A549 (cell line): ENCODE measurements around the gene PRKCZ. TPM values are rescaled to one million over a fixed set of nuclear protein-coding genes. Genes with fewer than 3 reads are reported as not detected.

Source experiments
- ATAC-seq, 2 experiments: fragments of 200-7000 bp in 1 of 2; fragments of >200 bp in 1 of 2; cut with Nextera tagmentation in 1 of 2; cut with Tn5 transposase in 1 of 2; 3 replicates each; pipeline versions ENCODE4 v1.8.0 to v1.9.1; 2018 to 2020; ENCODE audit warnings: mild to moderate bottlenecking in 1 of 2, moderate library complexity in 1 of 2
- CTCF ChIA-PET: fragments of 300-600 bp; sonication (Branson Sonifier 250); formaldehyde crosslinking; extraction: SDS; loops from one replicate; lab custom pipeline; 2021; ENCODE audit warnings: antibody characterized with exemption, inconsistent platforms; lab: Yijun Ruan, JAX
- POLR2A ChIA-PET: fragments of 350-600 bp; formaldehyde crosslinking; extraction: SDS; loops from one replicate; lab custom pipeline; 2021; ENCODE audit warnings: antibody characterized with exemption, inconsistent platforms; lab: Yijun Ruan, JAX
- DNase-seq, 2 experiments: peaks; one replicate each; pipeline versions ENCODE4 v3.0.0 to v3.0.0-alpha.2; 2011 to 2016; ENCODE audit warnings: low read depth in 1 of 2, low spot score in 1 of 2
- FAIRE-seq: peaks from 2 replicates; lab custom pipeline; 2011; peaks lifted over from hg19 to GRCh38; lab: Jason Lieb, UNC
- H3K27ac ChIP-seq, 2 experiments: fragments of >200 bp; sonication (Bioruptor Twin); formaldehyde crosslinking; 3 replicates each; pipeline ENCODE4 v1.5.1; 2016 to 2017
- H3K4me1 ChIP-seq: fragments of >200 bp; sonication (Bioruptor Twin); formaldehyde crosslinking; 3 replicates; pipeline ENCODE4 v1.6.1; 2016
- H3K4me2 ChIP-seq: fragments of >200 bp; sonication (Bioruptor Twin); formaldehyde crosslinking; 3 replicates; pipeline ENCODE4 v1.6.1; 2016
- H3K4me3 ChIP-seq: fragments of >200 bp; sonication (Bioruptor Twin); formaldehyde crosslinking; 3 replicates; pipeline ENCODE4 v1.5.1; 2016
- H3K9me3 ChIP-seq: fragments of >200 bp; sonication (Bioruptor Twin); formaldehyde crosslinking; 3 replicates; pipeline ENCODE4 v1.6.1; 2016
- CEBPB ChIP-seq, 2 experiments: fragments of >200 bp in 1 of 2; sonication (Bioruptor Twin) in 1 of 2; formaldehyde crosslinking in 1 of 2; IDR thresholded peaks; 2 replicates each; pipeline ENCODE4 v1.6.1; 2012 to 2016
- EHF ChIP-seq: fragments of 250-450 bp; sonication (Bioruptor Pico); IDR thresholded peaks from 2 replicates; pipeline ENCODE4 v1.5.0; 2020; ENCODE audit warnings: mild to moderate bottlenecking
- FOSB ChIP-seq: fragments of 250-450 bp; sonication (Bioruptor Pico); IDR thresholded peaks from 2 replicates; pipeline ENCODE4 v1.5.0; 2020; ENCODE audit warnings: mild to moderate bottlenecking, moderate library complexity
- FOXS1 ChIP-seq: fragments of 250-450 bp; sonication (Bioruptor Pico); IDR thresholded peaks from 2 replicates; pipeline ENCODE4 v1.5.0; 2020; ENCODE audit warnings: mild to moderate bottlenecking, moderate library complexity
- HOXB5 ChIP-seq: fragments of 250-450 bp; sonication (Bioruptor Pico); IDR thresholded peaks from 2 replicates; pipeline ENCODE4 v1.5.0; 2020; ENCODE audit warnings: mild to moderate bottlenecking, moderate library complexity
- KDM1A ChIP-seq: fragments of 200-600 bp; sonication (generic); IDR thresholded peaks from 2 replicates; pipeline ENCODE4 v1.6.1; 2016; ENCODE audit warnings: low read depth, mild to moderate bottlenecking
- KDM5A ChIP-seq: fragments of 200-600 bp; sonication (generic); IDR thresholded peaks from 2 replicates; pipeline ENCODE4 v1.6.1; 2016; ENCODE audit warnings: antibody characterized with exemption, mild to moderate bottlenecking
- POLR2AphosphoS2 ChIP-seq: conservative IDR thresholded peaks from 2 replicates; pipeline ENCODE4 v1.6.1; 2012; ENCODE audit warnings: low read length, improper control_type of control experiment, inconsistent platforms
- RARB ChIP-seq: fragments of 250-450 bp; sonication (Bioruptor Pico); IDR thresholded peaks from 2 replicates; pipeline ENCODE4 v1.8.0; 2021; ENCODE audit warnings: mild to moderate bottlenecking, moderate library complexity
- RCOR1 ChIP-seq: fragments of 150-350 bp; IDR thresholded peaks from 2 replicates; pipeline ENCODE4 v1.6.1; 2014; ENCODE audit warnings: antibody characterized with exemption, low read length, low read depth
- RFX5 ChIP-seq: fragments of 450-650 bp; IDR thresholded peaks from 2 replicates; pipeline ENCODE4 v1.7.1; 2014; ENCODE audit warnings: antibody characterized with exemption, mild to moderate bottlenecking, moderate library complexity
- SMC3 ChIP-seq: fragments of >200 bp; sonication (Bioruptor Twin); formaldehyde crosslinking; IDR thresholded peaks from 3 replicates; pipeline ENCODE4 v1.6.1; 2018; ENCODE audit warnings: inconsistent platforms
- TP53 ChIP-seq: fragments of 250-450 bp; sonication (Bioruptor Pico); IDR thresholded peaks from 2 replicates; pipeline ENCODE4 v1.5.0; 2021; ENCODE audit warnings: mild to moderate bottlenecking, moderate library complexity
- ZNF302 ChIP-seq: fragments of 250-450 bp; sonication (Bioruptor Pico); IDR thresholded peaks from 2 replicates; pipeline ENCODE4 v1.9.0; 2021; ENCODE audit warnings: inconsistent platforms, mild to moderate bottlenecking, moderate library complexity
- WGBS: methylation state at CpG from one replicate; pipeline ENCODE4 v1.1.6; 2017; ENCODE audit errors: missing lambda C conversion rate; 5-methylcytosine and 5-hydroxymethylcytosine counted together
- polyA plus RNA-seq, 4 experiments: library from polyadenylated mRNA; depleted of rRNA in 3 of 4; stranded (reverse); fragments of >200 nt; fragmentation: RNase III in 1 of 4; extraction: RNeasy Plus Mini Kit Qiagen cat#74134 plus additional on column Dnase treatment in 1 of 4; gene quantifications; 2 replicates in 3 of 4; 3 replicates in 1 of 4; pipeline ENCODE4 v1.2.3, GENCODE V29; 2011 to 2017
- TF ChIP-seq, protein P1 (sequence below): fragments of 200-600 bp; sonication (generic); IDR thresholded peaks from 2 replicates; pipeline ENCODE4 v1.6.1; 2016; ENCODE audit warnings: antibody characterized with exemption, mild to moderate bottlenecking, moderate library complexity
- TF ChIP-seq, protein P2 (sequence below): fragments of >200 bp; sonication (Bioruptor Twin); formaldehyde crosslinking; IDR thresholded peaks from 3 replicates; pipeline ENCODE4 v1.5.1; 2016
- TF ChIP-seq, protein P3 (sequence below): IDR thresholded peaks from 2 replicates; pipeline ENCODE4 v1.6.1; 2012; ENCODE audit warnings: low read depth, borderline replicate concordance
- TF ChIP-seq, protein P4 (sequence below): fragments of 450-650 bp; IDR thresholded peaks from 2 replicates; pipeline ENCODE4 v1.6.1; 2014; ENCODE audit warnings: antibody characterized with exemption
- TF ChIP-seq, protein P5 (sequence below): IDR thresholded peaks from 2 replicates; pipeline ENCODE4 v1.6.1; 2012

Gene PRKCZ
- polyA plus RNA-seq, 2 of the 4 experiments (the other 2 are of a cell fraction): 9.5 to 9.8 TPM

DNA sequence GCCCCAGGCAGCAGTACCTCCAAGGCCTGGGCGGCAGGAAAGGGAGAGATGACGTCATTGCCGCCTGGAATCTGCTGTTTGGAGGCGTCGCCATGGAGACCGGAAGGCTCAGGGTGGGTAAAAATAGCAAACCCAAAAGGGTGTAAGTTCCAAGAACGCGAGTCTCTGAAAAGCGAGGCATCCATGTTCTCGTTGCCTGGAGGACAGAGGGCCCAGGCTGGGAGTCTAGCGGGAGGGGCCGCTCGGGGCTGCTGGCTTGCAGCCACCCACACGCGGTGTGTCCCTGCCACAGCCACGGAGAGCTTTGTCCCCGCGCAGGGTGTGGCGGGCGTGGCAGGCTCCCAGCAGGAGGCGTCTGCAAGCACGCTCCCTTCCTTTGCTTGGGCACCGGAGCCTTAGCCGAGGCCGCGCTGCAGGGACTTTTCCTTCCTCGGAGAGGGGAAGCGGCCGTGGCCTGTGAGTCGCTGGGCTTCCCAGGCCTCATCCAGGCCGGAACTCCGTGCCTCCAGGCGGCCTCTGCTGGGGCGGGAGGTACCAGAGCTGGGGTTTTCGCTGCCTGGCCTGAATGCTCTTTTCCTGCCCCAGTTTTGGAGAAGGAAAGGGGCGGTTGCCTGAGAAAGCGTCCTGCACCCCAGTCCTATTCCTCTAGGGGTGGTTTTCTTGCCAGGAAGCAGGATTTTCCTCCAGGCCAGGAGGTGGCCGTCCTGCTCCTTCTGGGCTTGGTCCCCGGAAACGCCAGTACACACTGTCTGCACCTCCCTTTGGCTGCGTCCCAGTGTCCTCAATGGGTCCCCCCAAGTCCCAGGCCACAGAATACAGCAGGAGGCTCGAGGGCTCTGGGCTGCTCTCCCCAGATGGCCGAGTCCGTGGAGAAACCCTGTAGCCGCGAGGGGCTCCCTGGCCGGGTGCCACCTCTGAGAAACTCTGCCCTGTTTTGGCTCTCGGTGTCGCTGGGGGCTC is 162.6 kb downstream of the PRKCZ start (continued):
- TF ChIP-seq SMC3: 0 out of 3 replicates have a peak, but pooled peaks have one; percentile 6
- no peak for TF ChIP-seq ZNF302 (CRISPR knock-in tag)
- TF ChIP-seq CEBPB (IDR thresholded peaks at IDR 0.05): no peak
- peak; percentile 86; the same call in 1 of the 2 replicates for TF ChIP-seq HOXB5 (CRISPR knock-in tag)
- TF ChIP-seq KDM5A: no peak
- TF ChIP-seq RARB: 0 out of 2 replicates have a peak, but pooled peaks have one; percentile 63
- TF ChIP-seq, all 56 proteins: peak for 13

DNA sequence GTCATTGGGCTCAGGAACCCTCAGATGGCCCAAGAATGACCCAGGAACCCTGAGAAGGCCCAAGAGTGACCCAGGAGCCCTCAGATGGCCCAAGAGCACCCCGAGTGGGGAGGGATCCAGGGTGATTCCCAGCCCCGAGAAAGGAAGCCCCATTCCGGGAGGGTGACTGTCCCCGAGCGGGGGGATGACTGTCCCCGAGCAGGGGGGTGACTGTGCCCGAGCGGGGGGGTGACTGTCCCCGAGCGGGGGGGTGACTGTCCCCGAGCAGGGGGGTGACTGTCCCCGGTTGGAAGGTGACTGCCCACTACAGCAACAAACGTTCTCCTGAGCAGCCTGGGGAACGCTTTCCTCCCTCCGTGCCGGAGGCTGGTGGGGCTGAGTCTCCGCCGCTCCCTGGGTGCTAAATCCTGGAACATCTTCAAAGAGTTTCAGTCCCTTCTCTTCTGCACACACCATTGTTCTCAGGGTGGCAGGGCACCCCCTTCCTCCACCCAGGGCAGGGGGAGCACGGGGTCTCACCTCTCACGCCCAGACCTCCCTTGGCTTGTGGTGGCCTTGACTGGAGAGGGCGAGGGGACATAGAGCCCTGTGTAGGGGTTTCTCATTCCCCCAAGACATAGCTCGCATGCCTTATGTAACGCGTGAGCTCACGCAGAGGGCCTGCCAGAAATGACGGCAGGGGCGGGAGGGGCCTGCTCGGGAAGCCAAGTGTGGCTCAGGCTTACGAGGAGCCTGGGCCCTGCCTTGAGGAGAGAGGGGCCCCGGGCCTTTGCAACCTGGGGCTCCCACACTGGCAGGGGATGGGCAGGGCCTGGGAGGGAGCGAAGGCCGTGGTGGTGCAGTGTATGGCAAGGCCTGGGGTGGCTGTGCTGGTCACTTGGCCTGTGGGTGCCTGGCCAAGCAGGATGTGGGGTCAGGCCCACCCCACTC is 163.6 kb downstream of the PRKCZ start:
- Histone ChIP-seq H3K4me2 (peak overlapping the region; percentile 76), H3K27ac (peak overlapping the region; percentile 99 to 100), H3K9me3 (no peaks in the 10 kb centered on the region), H3K4me1 (peaks cover 44% of the 10 kb centered on the region), H3K4me3 (no peak overlapping the region)
- POLR2A ChIA-PET: no interaction called here
- no peak for TF ChIP-seq SMC3
- TF ChIP-seq FOXS1 (CRISPR knock-in tag): no peak
- FAIRE-seq (no peak), ATAC-seq (no peak), DNase-seq (no peak)
- CTCF ChIA-PET: interaction anchor here (0.5 kb wide), 1 partner anchor 21 kb away, joined by 3 read pairs; no protein-coding TSS in a partner anchor
- WGBS: 94% methylated on average over 18 of the region's 32 CpGs

DNA sequence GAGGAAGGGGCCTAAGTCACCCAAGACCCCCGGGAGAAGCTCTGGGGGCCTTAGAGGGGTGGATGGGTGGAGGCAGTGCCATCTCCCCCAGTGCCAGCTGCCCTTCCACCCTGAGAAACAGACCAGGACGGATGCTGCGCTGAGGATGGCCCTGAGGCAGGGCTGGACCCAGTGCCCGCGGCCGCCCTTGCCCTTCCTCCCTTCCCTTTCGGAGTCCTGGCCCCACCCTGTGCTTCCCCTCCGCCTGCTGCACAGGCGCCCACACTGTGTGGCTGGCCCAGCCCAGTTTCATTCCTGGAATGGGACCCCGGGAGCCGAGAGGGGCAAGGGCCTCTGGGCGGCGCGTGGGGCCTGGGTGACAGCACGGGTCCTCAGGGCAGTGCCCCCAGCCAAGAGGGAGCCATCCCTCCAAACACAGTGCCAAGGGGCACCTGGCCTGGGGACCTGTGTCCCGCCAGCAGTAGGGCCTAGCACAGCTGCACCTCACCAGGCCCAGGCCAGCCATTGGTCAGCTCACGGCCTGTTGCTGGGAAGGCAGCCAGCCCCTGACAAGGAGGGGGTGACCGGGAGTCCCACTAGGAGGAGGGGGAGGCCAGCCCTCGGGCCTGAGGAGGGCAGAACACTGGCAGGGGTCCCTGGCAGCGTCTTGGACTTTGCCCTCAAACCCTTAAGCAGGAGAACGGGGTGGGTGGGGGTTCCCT is 164.5 kb downstream of the PRKCZ start:
- TF ChIP-seq EHF (CRISPR knock-in tag) (no peak), TP53 (CRISPR knock-in tag) (no peak), POLR2AphosphoS2 (no peak), FOSB (CRISPR knock-in tag) (no peak), RFX5 (no peak), RCOR1 (no peak), ZNF302 (CRISPR knock-in tag) (no peak), KDM1A (no peak)
- TF ChIP-seq, protein P1, sequence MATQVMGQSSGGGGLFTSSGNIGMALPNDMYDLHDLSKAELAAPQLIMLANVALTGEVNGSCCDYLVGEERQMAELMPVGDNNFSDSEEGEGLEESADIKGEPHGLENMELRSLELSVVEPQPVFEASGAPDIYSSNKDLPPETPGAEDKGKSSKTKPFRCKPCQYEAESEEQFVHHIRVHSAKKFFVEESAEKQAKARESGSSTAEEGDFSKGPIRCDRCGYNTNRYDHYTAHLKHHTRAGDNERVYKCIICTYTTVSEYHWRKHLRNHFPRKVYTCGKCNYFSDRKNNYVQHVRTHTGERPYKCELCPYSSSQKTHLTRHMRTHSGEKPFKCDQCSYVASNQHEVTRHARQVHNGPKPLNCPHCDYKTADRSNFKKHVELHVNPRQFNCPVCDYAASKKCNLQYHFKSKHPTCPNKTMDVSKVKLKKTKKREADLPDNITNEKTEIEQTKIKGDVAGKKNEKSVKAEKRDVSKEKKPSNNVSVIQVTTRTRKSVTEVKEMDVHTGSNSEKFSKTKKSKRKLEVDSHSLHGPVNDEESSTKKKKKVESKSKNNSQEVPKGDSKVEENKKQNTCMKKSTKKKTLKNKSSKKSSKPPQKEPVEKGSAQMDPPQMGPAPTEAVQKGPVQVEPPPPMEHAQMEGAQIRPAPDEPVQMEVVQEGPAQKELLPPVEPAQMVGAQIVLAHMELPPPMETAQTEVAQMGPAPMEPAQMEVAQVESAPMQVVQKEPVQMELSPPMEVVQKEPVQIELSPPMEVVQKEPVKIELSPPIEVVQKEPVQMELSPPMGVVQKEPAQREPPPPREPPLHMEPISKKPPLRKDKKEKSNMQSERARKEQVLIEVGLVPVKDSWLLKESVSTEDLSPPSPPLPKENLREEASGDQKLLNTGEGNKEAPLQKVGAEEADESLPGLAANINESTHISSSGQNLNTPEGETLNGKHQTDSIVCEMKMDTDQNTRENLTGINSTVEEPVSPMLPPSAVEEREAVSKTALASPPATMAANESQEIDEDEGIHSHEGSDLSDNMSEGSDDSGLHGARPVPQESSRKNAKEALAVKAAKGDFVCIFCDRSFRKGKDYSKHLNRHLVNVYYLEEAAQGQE: no peak
- TF ChIP-seq, protein P2, sequence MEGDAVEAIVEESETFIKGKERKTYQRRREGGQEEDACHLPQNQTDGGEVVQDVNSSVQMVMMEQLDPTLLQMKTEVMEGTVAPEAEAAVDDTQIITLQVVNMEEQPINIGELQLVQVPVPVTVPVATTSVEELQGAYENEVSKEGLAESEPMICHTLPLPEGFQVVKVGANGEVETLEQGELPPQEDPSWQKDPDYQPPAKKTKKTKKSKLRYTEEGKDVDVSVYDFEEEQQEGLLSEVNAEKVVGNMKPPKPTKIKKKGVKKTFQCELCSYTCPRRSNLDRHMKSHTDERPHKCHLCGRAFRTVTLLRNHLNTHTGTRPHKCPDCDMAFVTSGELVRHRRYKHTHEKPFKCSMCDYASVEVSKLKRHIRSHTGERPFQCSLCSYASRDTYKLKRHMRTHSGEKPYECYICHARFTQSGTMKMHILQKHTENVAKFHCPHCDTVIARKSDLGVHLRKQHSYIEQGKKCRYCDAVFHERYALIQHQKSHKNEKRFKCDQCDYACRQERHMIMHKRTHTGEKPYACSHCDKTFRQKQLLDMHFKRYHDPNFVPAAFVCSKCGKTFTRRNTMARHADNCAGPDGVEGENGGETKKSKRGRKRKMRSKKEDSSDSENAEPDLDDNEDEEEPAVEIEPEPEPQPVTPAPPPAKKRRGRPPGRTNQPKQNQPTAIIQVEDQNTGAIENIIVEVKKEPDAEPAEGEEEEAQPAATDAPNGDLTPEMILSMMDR: no peak
- TF ChIP-seq, protein P3, sequence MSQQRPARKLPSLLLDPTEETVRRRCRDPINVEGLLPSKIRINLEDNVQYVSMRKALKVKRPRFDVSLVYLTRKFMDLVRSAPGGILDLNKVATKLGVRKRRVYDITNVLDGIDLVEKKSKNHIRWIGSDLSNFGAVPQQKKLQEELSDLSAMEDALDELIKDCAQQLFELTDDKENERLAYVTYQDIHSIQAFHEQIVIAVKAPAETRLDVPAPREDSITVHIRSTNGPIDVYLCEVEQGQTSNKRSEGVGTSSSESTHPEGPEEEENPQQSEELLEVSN: no peak
- TF ChIP-seq, protein P4, sequence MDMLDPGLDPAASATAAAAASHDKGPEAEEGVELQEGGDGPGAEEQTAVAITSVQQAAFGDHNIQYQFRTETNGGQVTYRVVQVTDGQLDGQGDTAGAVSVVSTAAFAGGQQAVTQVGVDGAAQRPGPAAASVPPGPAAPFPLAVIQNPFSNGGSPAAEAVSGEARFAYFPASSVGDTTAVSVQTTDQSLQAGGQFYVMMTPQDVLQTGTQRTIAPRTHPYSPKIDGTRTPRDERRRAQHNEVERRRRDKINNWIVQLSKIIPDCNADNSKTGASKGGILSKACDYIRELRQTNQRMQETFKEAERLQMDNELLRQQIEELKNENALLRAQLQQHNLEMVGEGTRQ: no peak
- TF ChIP-seq, protein P5, sequence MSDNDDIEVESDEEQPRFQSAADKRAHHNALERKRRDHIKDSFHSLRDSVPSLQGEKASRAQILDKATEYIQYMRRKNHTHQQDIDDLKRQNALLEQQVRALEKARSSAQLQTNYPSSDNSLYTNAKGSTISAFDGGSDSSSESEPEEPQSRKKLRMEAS: no peak
- Histone ChIP-seq H3K9me3 (no peaks in the 10 kb centered on the region), H3K4me1 (peaks cover 36% of the 10 kb centered on the region), H3K4me2 (no peak overlapping the region), H3K4me3 (no peak overlapping the region), H3K27ac (peak overlapping the region; percentile 99 to 100; a peak in 4 of 6 replicates)
- FAIRE-seq: no peak
- ChIA-PET CTCF (interaction anchor here (0.5 kb wide), 1 partner anchor 20 kb away, joined by 3 read pairs; no protein-coding TSS in a partner anchor), POLR2A (no interaction called here)
- no peak for ATAC-seq
- DNase-seq: no peak
- 86% methylated on average over 7 of the region's 21 CpGs for WGBS
